Measurements from ENCODE around the gene NBPF6.
"Not testable (repeated sequence)": the region's sequence is repeated elsewhere in the genome, so short reads cannot be mapped to it uniquely, and the experiment has no call there.

NBPF6 gene

DNA sequence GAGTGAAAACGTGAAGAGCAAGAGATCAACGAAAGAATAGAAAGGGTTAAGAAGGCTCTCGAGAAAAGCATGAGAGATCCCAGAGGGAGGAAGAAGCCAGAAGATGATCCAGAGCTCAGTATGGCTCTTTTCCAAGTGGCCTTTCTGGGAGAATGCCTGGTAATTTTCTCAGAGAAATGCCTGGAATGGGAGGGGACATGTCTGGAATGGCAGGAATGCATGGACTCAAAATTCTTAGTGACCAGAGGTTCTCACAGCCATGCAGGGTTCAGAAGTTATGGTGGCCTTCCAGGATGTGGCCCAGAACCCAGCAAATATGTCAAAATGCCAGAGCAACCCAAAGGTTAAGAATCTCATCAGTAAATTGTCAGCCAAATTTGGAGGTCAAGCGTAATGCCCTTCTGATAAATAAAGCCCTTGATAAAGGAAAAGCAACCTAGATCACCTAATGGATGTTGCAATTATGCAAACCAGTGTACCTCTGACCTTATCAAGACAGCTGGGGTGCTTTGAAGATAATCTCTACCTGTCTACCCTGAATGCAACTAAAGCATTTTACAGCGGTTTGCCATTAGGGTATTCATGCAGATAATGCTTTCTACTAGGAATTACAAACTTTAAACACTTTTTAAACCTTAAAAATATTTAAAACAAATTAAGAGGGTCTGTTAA is 53.1 kb downstream of the NBPF6 start:
- Histone ChIP-seq H3K9me3 (ENCODE audit: low read depth, low read length) (no peaks in the 10 kb centered on the region), H3K9ac (ENCODE audit: insufficient read length) (no peak overlapping the region), H3K27ac (no peak overlapping the region), H3K36me3 (ENCODE audit: insufficient read depth, low read length) (no peaks in the 10 kb centered on the region), H3K4me3 (no peak overlapping the region)
- DNase-seq (ENCODE audit: low read depth, low spot score), result no peak
- no peak for TF ChIP-seq POLR2AphosphoS5 (IDR thresholded peaks at IDR 0.05; ENCODE audit: borderline replicate concordance, low read depth, low read length)

DNA sequence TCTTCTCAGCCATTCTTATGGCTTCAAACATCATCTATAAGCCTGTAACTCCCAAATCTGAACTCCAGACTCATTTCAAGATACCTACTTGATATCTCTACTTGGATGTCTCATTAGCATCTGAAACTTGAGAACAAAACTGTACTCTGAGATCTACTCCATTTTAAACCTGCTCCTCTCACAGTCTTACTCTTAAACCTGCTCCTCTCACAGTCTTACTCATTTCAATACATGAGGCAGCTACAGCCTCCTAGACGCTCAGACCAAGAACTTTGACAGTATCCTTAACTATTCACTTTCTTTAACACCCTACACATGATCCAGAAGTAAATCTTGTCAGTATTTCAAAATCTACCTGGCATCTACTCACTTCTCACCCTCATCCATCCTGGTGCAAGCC is 54.3 kb downstream of the NBPF6 start:
- no peak for DNase-seq (ENCODE audit: low read depth, low spot score)
- TF ChIP-seq FOXP2 (optimal IDR thresholded peaks at IDR 0.05; ENCODE audit: control extremely low read depth, extremely low read length, insufficient read depth) (no peak), POLR2AphosphoS5 (IDR thresholded peaks at IDR 0.05; ENCODE audit: borderline replicate concordance, low read depth, low read length) (no peak)
- H3K4me3 ChIP-seq, result no peak overlapping the region
- H3K9me3 ChIP-seq (ENCODE audit: low read depth, low read length), result no peaks in the 10 kb centered on the region
- no peaks in the 10 kb centered on the region for H3K36me3 ChIP-seq (ENCODE audit: insufficient read depth, low read length)
- no peak overlapping the region for H3K9ac ChIP-seq (ENCODE audit: insufficient read length)
- no peak overlapping the region for H3K27ac ChIP-seq

GRCh38 chr1:108505763-108506070 is 55.6 kb downstream of the NBPF6 start:
- Histone ChIP-seq H3K36me3 (ENCODE audit: insufficient read depth, low read length) (no peaks in the 10 kb centered on the region), H3K9ac (ENCODE audit: insufficient read length) (no peak overlapping the region), H3K27ac (no peak overlapping the region), H3K4me3 (no peak overlapping the region), H3K9me3 (ENCODE audit: low read depth, low read length) (no peaks in the 10 kb centered on the region)
- no peak for DNase-seq (ENCODE audit: low read depth, low spot score)
- TF ChIP-seq POLR2AphosphoS5 (IDR thresholded peaks at IDR 0.05; ENCODE audit: borderline replicate concordance, low read depth, low read length) (no peak), EZH2 (IDR thresholded peaks at IDR 0.05) (no peak), FOXP2 (optimal IDR thresholded peaks at IDR 0.05; ENCODE audit: control extremely low read depth, extremely low read length, insufficient read depth) (no peak)

- Histone ChIP-seq H3K27ac (no peak overlapping the region), H3K9ac (ENCODE audit: insufficient read length) (no peak overlapping the region), H3K9me3 (ENCODE audit: low read depth, low read length) (no peaks in the 10 kb centered on the region), H3K36me3 (ENCODE audit: insufficient read depth, low read length) (no peaks in the 10 kb centered on the region), H3K4me3 (no peak overlapping the region)
- TF ChIP-seq FOXP2 (optimal IDR thresholded peaks at IDR 0.05; ENCODE audit: control extremely low read depth, extremely low read length, insufficient read depth) (no peak), EZH2 (IDR thresholded peaks at IDR 0.05) (no peak), POLR2AphosphoS5 (IDR thresholded peaks at IDR 0.05; ENCODE audit: borderline replicate concordance, low read depth, low read length) (no peak)
- no peak for DNase-seq (ENCODE audit: low read depth, low spot score)
Observed at GRCh38 chr1:108511764-108512163, 61.6 kb downstream of the NBPF6 start.

GRCh38 chr1:108512239-108513043 is 62.3 kb downstream of the NBPF6 start:
- TF ChIP-seq FOXP2 (optimal IDR thresholded peaks at IDR 0.05; ENCODE audit: control extremely low read depth, extremely low read length, insufficient read depth) (no peak), POLR2AphosphoS5 (IDR thresholded peaks at IDR 0.05; ENCODE audit: borderline replicate concordance, low read depth, low read length) (no peak), EZH2 (IDR thresholded peaks at IDR 0.05) (no peak)
- no peaks in the 10 kb centered on the region for H3K9me3 ChIP-seq (ENCODE audit: low read depth, low read length)
- H3K4me3 ChIP-seq, result no peak overlapping the region
- H3K36me3 ChIP-seq (ENCODE audit: insufficient read depth, low read length), result no peaks in the 10 kb centered on the region
- no peak overlapping the region for H3K27ac ChIP-seq
- no peak for DNase-seq (ENCODE audit: low read depth, low spot score)
- H3K9ac ChIP-seq (ENCODE audit: insufficient read length), result no peak overlapping the region

GRCh38 chr1:108513044-108513415 is 62.9 kb downstream of the NBPF6 start:
- TF ChIP-seq POLR2AphosphoS5 (IDR thresholded peaks at IDR 0.05; ENCODE audit: borderline replicate concordance, low read depth, low read length) (no peak), FOXP2 (optimal IDR thresholded peaks at IDR 0.05; ENCODE audit: control extremely low read depth, extremely low read length, insufficient read depth) (no peak), EZH2 (IDR thresholded peaks at IDR 0.05) (no peak)
- no peak for DNase-seq (ENCODE audit: low read depth, low spot score)

GRCh38 chr1:108513914-108514313 is 63.8 kb downstream of the NBPF6 start:
- not testable (repeated sequence) for H3K9me3 ChIP-seq (ENCODE audit: low read depth, low read length); H3K4me3 ChIP-seq; H3K36me3 ChIP-seq (ENCODE audit: insufficient read depth, low read length); DNase-seq (ENCODE audit: low read depth, low spot score); H3K27ac ChIP-seq; H3K9ac ChIP-seq (ENCODE audit: insufficient read length)

More at GRCh38 chr1:108513044-108513415, 62.9 kb downstream of the NBPF6 start:
- no peaks in the 10 kb centered on the region for H3K9me3 ChIP-seq (ENCODE audit: low read depth, low read length)
- H3K4me3 ChIP-seq, result no peak overlapping the region
- H3K9ac ChIP-seq (ENCODE audit: insufficient read length), result no peak overlapping the region
- no peak overlapping the region for H3K27ac ChIP-seq
- no peaks in the 10 kb centered on the region for H3K36me3 ChIP-seq (ENCODE audit: insufficient read depth, low read length)

DNA sequence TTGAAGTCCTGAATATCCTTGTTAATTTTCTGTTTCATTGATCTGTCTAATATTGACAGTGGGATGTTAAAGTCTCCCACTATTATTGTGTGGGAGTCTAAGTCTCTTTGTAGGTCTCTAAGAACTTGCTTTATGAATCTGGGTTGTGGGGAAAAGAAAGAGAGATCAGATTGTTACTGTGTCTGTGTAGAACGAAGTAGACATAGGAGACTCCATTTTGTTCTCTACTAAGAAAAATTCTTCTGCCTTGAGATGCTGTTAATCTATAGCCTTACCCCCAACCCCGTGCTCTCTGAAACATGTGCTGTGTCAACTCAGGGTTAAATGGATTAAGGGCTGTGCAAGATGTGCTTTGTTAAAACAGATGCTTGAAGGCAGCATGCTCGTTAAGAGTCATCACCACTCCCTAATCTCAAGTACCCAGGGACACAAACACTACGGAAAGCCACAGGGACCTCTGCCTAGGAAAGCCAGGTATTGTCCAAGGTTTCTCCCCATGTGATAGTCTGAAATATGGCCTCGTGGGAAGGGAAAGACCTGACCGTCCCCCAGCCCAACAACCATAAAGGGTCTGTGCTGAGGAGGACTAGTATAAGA is 67.3 kb downstream of the NBPF6 start:
- H3K9me3 ChIP-seq (ENCODE audit: low read depth, low read length); DNase-seq (ENCODE audit: low read depth, low spot score); H3K9ac ChIP-seq (ENCODE audit: insufficient read length); H3K27ac ChIP-seq; H3K36me3 ChIP-seq (ENCODE audit: insufficient read depth, low read length); H3K4me3 ChIP-seq: not testable (repeated sequence)
